WERI-Rb-1 (cell line): ENCODE measurements around the gene SPSB1.

Experiments used
- DNase-seq: peaks from one replicate; pipeline ENCODE4 v3.0.0-alpha.2; 2020
- H3K27ac ChIP-seq: fragments of 250-450 bp; sonication (Bioruptor Pico); 2 replicates; pipeline ENCODE4 v1.5.1; 2020; ENCODE audit warnings: mild to moderate bottlenecking, moderate library complexity
- H3K27me3 ChIP-seq: fragments of 250-450 bp; sonication (Bioruptor Pico); 2 replicates; pipeline ENCODE4 v1.5.1; 2021; ENCODE audit warnings: mild to moderate bottlenecking, low read depth, moderate library complexity; ENCODE audit not compliant: insufficient read depth, severe bottlenecking
- H3K36me3 ChIP-seq: fragments of 250-450 bp; sonication (Bioruptor Pico); 2 replicates; pipeline ENCODE4 v1.5.1; 2020; ENCODE audit warnings: mild to moderate bottlenecking, moderate library complexity
- H3K4me3 ChIP-seq: 2 replicates; pipeline ENCODE4 v1.5.1; 2011; ENCODE audit warnings: low read depth, mild to moderate bottlenecking, control low read depth, low read length
- H3K9me3 ChIP-seq: fragments of 250-450 bp; sonication (Bioruptor Pico); 2 replicates; pipeline ENCODE4 v1.5.1; 2021; ENCODE audit warnings: mild to moderate bottlenecking, moderate library complexity; ENCODE audit not compliant: severe bottlenecking
- CTCF ChIP-seq: IDR thresholded peaks from 2 replicates; pipeline ENCODE4 v1.5.1; 2011; ENCODE audit warnings: low read depth, mild to moderate bottlenecking, control low read depth, inconsistent platforms, low read length

SPSB1 gene

GRCh38 chr1:9293241-9293532 is 493 bp downstream of the SPSB1 start:
- Histone ChIP-seq H3K9me3 (peaks cover under 1% of the 10 kb centered on the region), H3K27ac (peak overlapping the region; percentile 66), H3K36me3 (peaks cover 22% of the 10 kb centered on the region), H3K4me3 (peak overlapping the region; percentile 44), H3K27me3 (no peaks in the 10 kb centered on the region)
- no peak for DNase-seq
- TF ChIP-seq CTCF = no peak

- no peak for TF ChIP-seq CTCF
- no peaks in the 10 kb centered on the region for H3K9me3 ChIP-seq
- peak overlapping the region; percentile 44 for H3K4me3 ChIP-seq
- H3K27ac ChIP-seq = peak overlapping the region; percentile 66
- DNase-seq = peak; percentile 20
- H3K36me3 ChIP-seq = peaks cover 22% of the 10 kb centered on the region
- no peaks in the 10 kb centered on the region for H3K27me3 ChIP-seq
These were observed 1.1 kb downstream of the SPSB1 start for GRCh38 chr1:9293533-9294404.

- no peaks in the 10 kb centered on the region for H3K27me3 ChIP-seq
- no peak overlapping the region for H3K27ac ChIP-seq
- peak overlapping the region; percentile 44 for H3K4me3 ChIP-seq
These were observed 1.7 kb downstream of the SPSB1 start for GRCh38 chr1:9294405-9294773.

GRCh38 chr1:9294910-9295636 is 2.4 kb downstream of the SPSB1 start:
- H3K36me3 ChIP-seq = peaks cover 22% of the 10 kb centered on the region
- H3K27me3 ChIP-seq = no peaks in the 10 kb centered on the region
- no peak for DNase-seq
- H3K4me3 ChIP-seq = no peak overlapping the region
- H3K27ac ChIP-seq = no peak overlapping the region
- no peak for TF ChIP-seq CTCF
- no peaks in the 10 kb centered on the region for H3K9me3 ChIP-seq

More at GRCh38 chr1:9294405-9294773, 1.7 kb downstream of the SPSB1 start:
- H3K36me3 ChIP-seq = peaks cover 22% of the 10 kb centered on the region
- no peaks in the 10 kb centered on the region for H3K9me3 ChIP-seq
- TF ChIP-seq CTCF = no peak
- DNase-seq = no peak

- Histone ChIP-seq H3K4me3 (no peak overlapping the region), H3K36me3 (peaks cover 30% of the 10 kb centered on the region), H3K9me3 (no peaks in the 10 kb centered on the region), H3K27me3 (no peaks in the 10 kb centered on the region), H3K27ac (no peak overlapping the region)
- no peak for DNase-seq
- TF ChIP-seq CTCF = no peak
These were observed 3.2 kb downstream of the SPSB1 start for GRCh38 chr1:9295884-9296283.
